GM23338 (cell line): ENCODE measurements around the gene STAT1. TPM values are rescaled to one million over a fixed set of nuclear protein-coding genes. Genes with fewer than 3 reads are reported as not detected.

Source experiments
- ETS1 ChIP-seq: IDR thresholded peaks from 2 replicates; pipeline ENCODE4 v1.6.1; 2016; ENCODE audit warnings: antibody characterized with exemption
- EZH2 ChIP-seq: fragments of 200-600 bp; sonication (generic); IDR thresholded peaks from one replicate; pipeline ENCODE4 v1.8.0; 2017; ENCODE audit warnings: antibody characterized with exemption, mild to moderate bottlenecking, low read depth; ENCODE audit not compliant: unreplicated experiment
- EZH2phosphoT487 ChIP-seq: fragments of 200-600 bp; sonication (generic); IDR thresholded peaks from one replicate; pipeline ENCODE4 v1.8.1; 2018; ENCODE audit warnings: antibody characterized with exemption; ENCODE audit not compliant: unreplicated experiment
- NANOG ChIP-seq: IDR thresholded peaks from 2 replicates; pipeline ENCODE4 v1.6.1; 2016; ENCODE audit warnings: antibody characterized with exemption, borderline replicate concordance
- ZNF114 ChIP-seq: fragments of 250-450 bp; sonication (Bioruptor Pico); IDR thresholded peaks from 2 replicates; pipeline ENCODE4 v1.5.0; 2020; ENCODE audit warnings: mild to moderate bottlenecking, moderate library complexity
- ZNF462 ChIP-seq: fragments of 250-450 bp; sonication (Bioruptor Pico); IDR thresholded peaks from 2 replicates; pipeline ENCODE4 v1.5.0; 2020; ENCODE audit warnings: mild to moderate bottlenecking, moderate library complexity
- polyA plus RNA-seq: library from polyadenylated mRNA; unstranded; fragments of >200 nt; fragmentation: Nextera tagmentation; extraction: Ambion mirVana; gene quantifications from 2 replicates; pipeline ENCODE4 v1.2.1, GENCODE V29; 2016
- total RNA-seq: library from RNA; depleted of rRNA; stranded (reverse); fragments of >200 nt; shearing (Covaris generic); gene quantifications from 2 replicates; pipeline ENCODE4 v1.2.3, GENCODE V29; 2014
- TF ChIP-seq, protein P1 (sequence below): IDR thresholded peaks from one replicate; pipeline ENCODE4 v1.6.1; 2018; ENCODE audit warnings: antibody characterized with exemption; ENCODE audit not compliant: unreplicated experiment

STAT1 gene
- total and polyA plus RNA-seq, 2 experiments from 2014 or later, result 15.1 to 47.4 TPM

- TF ChIP-seq ZNF462, result no peak
- TF ChIP-seq NANOG, result no peak
- TF ChIP-seq, protein P1, sequence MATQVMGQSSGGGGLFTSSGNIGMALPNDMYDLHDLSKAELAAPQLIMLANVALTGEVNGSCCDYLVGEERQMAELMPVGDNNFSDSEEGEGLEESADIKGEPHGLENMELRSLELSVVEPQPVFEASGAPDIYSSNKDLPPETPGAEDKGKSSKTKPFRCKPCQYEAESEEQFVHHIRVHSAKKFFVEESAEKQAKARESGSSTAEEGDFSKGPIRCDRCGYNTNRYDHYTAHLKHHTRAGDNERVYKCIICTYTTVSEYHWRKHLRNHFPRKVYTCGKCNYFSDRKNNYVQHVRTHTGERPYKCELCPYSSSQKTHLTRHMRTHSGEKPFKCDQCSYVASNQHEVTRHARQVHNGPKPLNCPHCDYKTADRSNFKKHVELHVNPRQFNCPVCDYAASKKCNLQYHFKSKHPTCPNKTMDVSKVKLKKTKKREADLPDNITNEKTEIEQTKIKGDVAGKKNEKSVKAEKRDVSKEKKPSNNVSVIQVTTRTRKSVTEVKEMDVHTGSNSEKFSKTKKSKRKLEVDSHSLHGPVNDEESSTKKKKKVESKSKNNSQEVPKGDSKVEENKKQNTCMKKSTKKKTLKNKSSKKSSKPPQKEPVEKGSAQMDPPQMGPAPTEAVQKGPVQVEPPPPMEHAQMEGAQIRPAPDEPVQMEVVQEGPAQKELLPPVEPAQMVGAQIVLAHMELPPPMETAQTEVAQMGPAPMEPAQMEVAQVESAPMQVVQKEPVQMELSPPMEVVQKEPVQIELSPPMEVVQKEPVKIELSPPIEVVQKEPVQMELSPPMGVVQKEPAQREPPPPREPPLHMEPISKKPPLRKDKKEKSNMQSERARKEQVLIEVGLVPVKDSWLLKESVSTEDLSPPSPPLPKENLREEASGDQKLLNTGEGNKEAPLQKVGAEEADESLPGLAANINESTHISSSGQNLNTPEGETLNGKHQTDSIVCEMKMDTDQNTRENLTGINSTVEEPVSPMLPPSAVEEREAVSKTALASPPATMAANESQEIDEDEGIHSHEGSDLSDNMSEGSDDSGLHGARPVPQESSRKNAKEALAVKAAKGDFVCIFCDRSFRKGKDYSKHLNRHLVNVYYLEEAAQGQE, result no peak
- TF ChIP-seq ZNF114 (CRISPR knock-in tag), result no peak
- TF ChIP-seq EZH2phosphoT487, result no peak
- TF ChIP-seq ETS1, result no peak
- no peak for TF ChIP-seq EZH2
These were observed 73.5 kb downstream of the STAT1 start (continued) for GRCh38 chr2:190940454-190940853.
